KMS-11 (cell line): ENCODE data around the gene RIF1.

Experiments
- H2AFZ ChIP-seq: fragments of 200-600 bp; sonication (generic); 2 replicates; pipeline ENCODE4 v1.6.1; 2016; ENCODE audit warnings: antibody characterized with exemption, mixed run types, low read depth
- H3K27ac ChIP-seq: fragments of 200-600 bp; sonication (generic); 2 replicates; pipeline ENCODE4 v1.6.1; 2016; ENCODE audit warnings: mild to moderate bottlenecking, mixed run types
- H3K27me3 ChIP-seq: fragments of 200-600 bp; sonication (generic); 2 replicates; pipeline ENCODE4 v1.6.1; 2017; ENCODE audit warnings: mild to moderate bottlenecking, low read depth, mixed run types, moderate library complexity; ENCODE audit not compliant: insufficient read depth
- H3K36me3 ChIP-seq: fragments of 200-600 bp; sonication (generic); 2 replicates; pipeline ENCODE4 v1.6.1; 2017; ENCODE audit warnings: mild to moderate bottlenecking, mixed run types; ENCODE audit not compliant: insufficient read depth
- H3K4me1 ChIP-seq: fragments of 200-600 bp; sonication (generic); 2 replicates; pipeline ENCODE4 v1.6.1; 2016; ENCODE audit warnings: mild to moderate bottlenecking, low read depth, mixed run types; ENCODE audit not compliant: poor library complexity, severe bottlenecking
- H3K4me2 ChIP-seq: fragments of 200-600 bp; sonication (generic); 2 replicates; pipeline ENCODE4 v1.7.0; 2016; ENCODE audit warnings: mild to moderate bottlenecking, mixed run types
- H3K4me3 ChIP-seq: fragments of 200-600 bp; sonication (generic); IDR thresholded peaks from 2 replicates; pipeline ENCODE4 v1.6.1; 2017; ENCODE audit warnings: low read depth, low read length, mixed read lengths; ENCODE audit not compliant: insufficient read depth
- H3K79me2 ChIP-seq: fragments of 200-600 bp; sonication (generic); 2 replicates; pipeline ENCODE4 v1.6.1; 2016; ENCODE audit warnings: low read depth, mixed run types; ENCODE audit not compliant: insufficient read depth
- H3K9ac ChIP-seq: fragments of 200-600 bp; sonication (generic); 2 replicates; pipeline ENCODE4 v1.6.1; 2016; ENCODE audit warnings: mild to moderate bottlenecking, mixed run types
- H4K20me1 ChIP-seq: fragments of 200-600 bp; sonication (generic); 2 replicates; pipeline ENCODE4 v1.6.1; 2016; ENCODE audit warnings: mild to moderate bottlenecking, mixed run types; ENCODE audit not compliant: insufficient read depth
- CTCF ChIP-seq: fragments of 200-600 bp; sonication (generic); conservative IDR thresholded peaks from 2 replicates; pipeline ENCODE4 v1.6.1; 2017; ENCODE audit warnings: low read depth, mild to moderate bottlenecking, antibody characterized with exemption, low read length, moderate library complexity, mixed read lengths

RIF1 gene

DNA sequence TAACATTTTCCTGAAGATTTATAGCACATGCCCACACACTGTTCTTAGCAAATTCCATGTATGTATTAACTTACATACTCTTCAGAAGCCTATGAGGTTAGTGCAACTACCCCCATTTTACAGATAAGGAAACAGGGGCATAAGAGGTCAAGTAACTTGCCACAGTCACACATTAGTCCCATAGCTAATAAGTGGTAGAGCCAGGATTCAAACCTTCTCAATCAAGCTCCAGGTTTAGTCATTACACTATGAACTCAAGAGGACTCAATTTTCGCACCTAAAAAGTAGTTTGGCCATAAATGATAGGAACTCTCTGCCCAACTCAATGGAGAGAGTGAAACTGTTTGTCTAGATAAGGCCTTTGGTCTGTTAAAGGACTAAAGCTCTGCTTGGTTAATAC, 9.7 kb upstream of the RIF1 start:
- no peaks in the 10 kb centered on the region for H3K4me1 ChIP-seq
- no peak overlapping the region for H2AFZ ChIP-seq
- no peaks in the 10 kb centered on the region for H3K79me2 ChIP-seq
- H3K9ac ChIP-seq = no peak overlapping the region
- H3K4me3 ChIP-seq = no peak overlapping the region
- no peaks in the 10 kb centered on the region for H3K27me3 ChIP-seq
- H3K36me3 ChIP-seq = no peaks in the 10 kb centered on the region
- no peak overlapping the region for H3K4me2 ChIP-seq
- H3K27ac ChIP-seq = no peak overlapping the region
- no peaks in the 10 kb centered on the region for H4K20me1 ChIP-seq
- no peak for TF ChIP-seq CTCF

GRCh38 chr2:151401149-151401548, 8.6 kb upstream of the RIF1 start:
- H4K20me1 ChIP-seq = no peaks in the 10 kb centered on the region
- H3K4me2 ChIP-seq = no peak overlapping the region
- H3K4me1 ChIP-seq = no peaks in the 10 kb centered on the region
- no peaks in the 10 kb centered on the region for H3K36me3 ChIP-seq
- H3K4me3 ChIP-seq = no peak overlapping the region
- no peak overlapping the region for H3K27ac ChIP-seq
- no peaks in the 10 kb centered on the region for H3K27me3 ChIP-seq
- H3K79me2 ChIP-seq = no peaks in the 10 kb centered on the region
- H3K9ac ChIP-seq = no peak overlapping the region
- no peak overlapping the region for H2AFZ ChIP-seq
- TF ChIP-seq CTCF = no peak

DNA sequence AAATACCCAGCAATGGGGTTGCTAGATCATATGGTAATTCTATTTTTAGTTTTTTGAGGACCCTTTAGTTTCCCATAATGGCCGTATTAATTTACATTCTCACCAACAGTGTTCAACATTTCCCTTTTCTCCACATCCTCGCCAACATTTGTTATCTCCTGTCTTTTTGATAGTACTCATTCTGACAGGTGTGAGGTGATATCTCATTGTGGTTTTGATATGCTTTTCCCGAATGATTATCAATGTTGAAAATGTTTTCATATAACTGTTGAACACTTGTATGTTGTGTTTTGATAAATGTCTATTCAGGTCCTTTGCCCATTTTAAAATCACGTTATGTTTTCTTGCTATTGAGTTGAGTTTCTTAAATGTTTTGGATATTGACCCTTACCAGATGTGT, 5.8 kb upstream of the RIF1 start:
- Histone ChIP-seq H3K27ac (no peak overlapping the region), H3K9ac (no peak overlapping the region), H3K27me3 (no peaks in the 10 kb centered on the region), H3K36me3 (no peaks in the 10 kb centered on the region), H3K79me2 (no peaks in the 10 kb centered on the region), H3K4me1 (no peaks in the 10 kb centered on the region), H4K20me1 (no peaks in the 10 kb centered on the region), H3K4me2 (no peak overlapping the region), H3K4me3 (no peak overlapping the region), H2AFZ (no peak overlapping the region)
- TF ChIP-seq CTCF = no peak

DNA sequence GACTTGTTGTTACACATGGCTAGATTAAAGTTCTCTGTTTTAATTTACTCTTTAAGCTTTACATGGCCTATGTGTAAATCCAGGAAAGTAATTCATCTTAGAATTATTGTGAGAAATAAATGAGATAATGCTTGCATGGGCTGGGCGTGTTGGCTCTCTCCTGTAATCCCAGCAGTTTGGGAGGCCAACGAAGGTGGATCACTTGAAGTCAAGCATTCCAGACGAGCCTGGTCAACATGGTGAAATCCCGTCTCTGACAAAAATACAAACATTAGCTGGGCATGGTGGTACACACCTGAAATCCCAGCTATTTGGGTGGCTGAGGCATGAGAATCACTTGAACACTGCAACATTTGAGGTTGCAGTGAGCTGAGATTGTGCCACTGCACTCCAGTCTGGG, 4.3 kb upstream of the RIF1 start:
- H3K9ac ChIP-seq = no peak overlapping the region
- no peaks in the 10 kb centered on the region for H3K27me3 ChIP-seq
- H3K27ac ChIP-seq = no peak overlapping the region
- H3K79me2 ChIP-seq = peaks cover 6% of the 10 kb centered on the region
- no peak overlapping the region for H2AFZ ChIP-seq
- H4K20me1 ChIP-seq = no peaks in the 10 kb centered on the region
- H3K4me3 ChIP-seq = no peak overlapping the region
- H3K4me2 ChIP-seq = no peak overlapping the region
- no peaks in the 10 kb centered on the region for H3K36me3 ChIP-seq
- TF ChIP-seq CTCF = no peak
- no peaks in the 10 kb centered on the region for H3K4me1 ChIP-seq
